Measurements from ENCODE around the gene KREMEN1.

Gene KREMEN1

DNA sequence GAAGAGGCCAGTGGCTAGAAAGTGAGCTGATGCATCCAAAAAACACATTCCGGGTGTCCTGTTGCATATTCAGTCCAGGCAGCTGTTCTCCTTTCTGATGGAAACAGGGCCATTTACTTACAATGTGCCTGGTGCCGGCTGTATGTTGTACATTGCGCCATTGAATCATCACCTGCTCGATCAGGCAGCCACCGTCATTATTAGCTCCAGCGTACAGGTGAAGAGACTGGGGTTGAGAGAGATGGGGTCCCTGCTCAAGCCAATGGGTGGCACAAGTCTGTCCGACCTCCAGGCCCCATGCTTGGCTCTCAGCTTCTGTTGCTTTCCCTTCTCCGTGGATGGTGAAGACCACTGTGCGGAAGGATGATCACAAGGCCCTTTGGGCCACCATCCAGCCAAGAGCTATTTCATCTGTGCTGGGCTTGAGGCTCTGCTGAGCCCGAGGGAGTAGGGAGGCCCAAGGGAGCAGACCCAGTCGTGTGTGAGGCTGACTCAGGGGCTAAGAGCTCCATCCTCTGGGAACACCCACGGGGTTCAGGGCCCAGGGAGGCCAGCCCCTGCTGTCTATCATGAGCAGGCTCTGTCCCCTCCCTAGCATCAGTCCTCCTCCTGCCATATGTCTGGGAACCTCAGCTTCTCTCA lies 112.1 kb downstream of the KREMEN1 start:
- no peaks in the 10 kb centered on the region for H3K27me3 ChIP-seq (replicated peaks; ENCODE audit: control insufficient read depth, insufficient read depth, low read length, poor library complexity, severe bottlenecking)
- no peaks in the 10 kb centered on the region for H3K36me3 ChIP-seq (ENCODE audit: control insufficient read depth, insufficient read depth, low read length)
- H3K4me1 ChIP-seq (ENCODE audit: control insufficient read depth, insufficient read depth, low read length, poor library complexity, severe bottlenecking), result no peaks in the 10 kb centered on the region
- no peak overlapping the region for H3K4me3 ChIP-seq (ENCODE audit: insufficient read depth, low read depth, low read length, poor library complexity, severe bottlenecking)
- no peaks in the 10 kb centered on the region for H3K9me3 ChIP-seq (ENCODE audit: control insufficient read depth, low read length)
- H3K27ac ChIP-seq (ENCODE audit: insufficient read depth, low read length, poor library complexity, severe bottlenecking), result no peak overlapping the region
- no peak for DNase-seq

DNA sequence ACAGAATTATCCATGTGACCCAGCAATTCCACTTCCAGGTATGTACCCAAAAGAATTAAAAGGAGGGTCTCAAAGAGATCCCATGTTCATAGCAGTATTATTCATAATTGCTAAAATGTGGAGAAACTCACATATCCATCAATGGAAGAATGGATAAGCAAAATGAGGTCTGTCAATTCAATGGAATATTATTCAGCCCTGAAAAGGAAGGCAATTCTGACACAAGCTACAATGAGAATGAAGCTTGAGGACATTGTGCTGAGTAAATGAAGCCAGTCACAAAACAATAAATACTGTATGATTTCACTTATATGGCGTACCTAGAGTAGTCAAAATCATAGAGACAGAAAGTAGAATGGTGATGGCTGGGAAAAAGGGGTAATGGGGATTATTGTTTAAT lies 113.5 kb downstream of the KREMEN1 start:
- no peak for DNase-seq
- H3K27me3 ChIP-seq (replicated peaks; ENCODE audit: control insufficient read depth, insufficient read depth, low read length, poor library complexity, severe bottlenecking), result no peaks in the 10 kb centered on the region
- no peaks in the 10 kb centered on the region for H3K9me3 ChIP-seq (ENCODE audit: control insufficient read depth, low read length)
- no peaks in the 10 kb centered on the region for H3K36me3 ChIP-seq (ENCODE audit: control insufficient read depth, insufficient read depth, low read length)
- H3K27ac ChIP-seq (ENCODE audit: insufficient read depth, low read length, poor library complexity, severe bottlenecking), result no peak overlapping the region
- H3K4me3 ChIP-seq (ENCODE audit: insufficient read depth, low read depth, low read length, poor library complexity, severe bottlenecking), result no peak overlapping the region
- no peaks in the 10 kb centered on the region for H3K4me1 ChIP-seq (ENCODE audit: control insufficient read depth, insufficient read depth, low read length, poor library complexity, severe bottlenecking)

DNA sequence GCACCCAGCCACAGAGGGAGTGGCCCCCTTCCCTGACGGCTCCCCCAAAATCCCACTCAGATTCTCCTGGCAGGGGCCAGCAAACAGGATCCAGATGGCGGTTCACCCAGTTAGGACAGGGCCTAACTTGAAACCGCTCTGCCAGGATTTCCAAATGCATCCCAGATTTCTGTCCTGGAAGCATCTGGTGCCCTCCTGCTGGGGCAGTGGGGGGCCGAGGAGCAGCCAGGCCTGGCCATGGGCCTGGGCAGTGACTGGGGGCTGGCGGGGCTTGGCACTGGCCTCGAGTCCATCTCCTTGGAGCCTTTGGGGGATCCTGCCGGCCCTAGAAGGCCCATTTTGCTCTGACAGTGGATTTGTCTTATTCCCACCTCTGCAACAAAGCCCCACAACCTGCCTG lies 115.0 kb downstream of the KREMEN1 start:
- no peak for DNase-seq
- Histone ChIP-seq H3K4me3 (ENCODE audit: insufficient read depth, low read depth, low read length, poor library complexity, severe bottlenecking) (no peak overlapping the region), H3K27me3 (replicated peaks; ENCODE audit: control insufficient read depth, insufficient read depth, low read length, poor library complexity, severe bottlenecking) (no peaks in the 10 kb centered on the region)

DNA sequence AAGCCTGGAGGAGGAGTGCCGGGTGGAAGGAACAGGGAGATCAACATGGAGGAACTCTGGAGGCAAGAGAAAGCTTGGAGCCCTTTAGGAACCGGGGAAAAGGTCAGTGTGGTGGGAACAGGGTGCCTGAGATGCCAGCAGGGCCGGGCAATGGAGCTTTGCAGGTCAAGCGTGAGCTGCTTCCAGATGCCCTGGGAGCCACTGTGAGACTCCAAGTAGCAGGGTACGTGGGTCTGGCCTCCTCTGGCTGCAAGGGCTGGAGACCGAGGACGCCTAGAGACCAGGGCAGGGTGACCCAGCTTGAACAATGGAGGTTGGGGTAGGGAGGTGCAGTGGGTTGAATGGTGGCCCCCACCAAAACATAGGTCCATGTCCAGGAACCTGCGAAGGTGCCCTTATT lies 117.2 kb downstream of the KREMEN1 start:
- Histone ChIP-seq H3K27ac (ENCODE audit: insufficient read depth, low read length, poor library complexity, severe bottlenecking) (no peak overlapping the region), H3K4me1 (ENCODE audit: control insufficient read depth, insufficient read depth, low read length, poor library complexity, severe bottlenecking) (no peaks in the 10 kb centered on the region), H3K9me3 (ENCODE audit: control insufficient read depth, low read length) (no peaks in the 10 kb centered on the region), H3K4me3 (ENCODE audit: insufficient read depth, low read depth, low read length, poor library complexity, severe bottlenecking) (no peak overlapping the region), H3K36me3 (ENCODE audit: control insufficient read depth, insufficient read depth, low read length) (no peaks in the 10 kb centered on the region), H3K27me3 (replicated peaks; ENCODE audit: control insufficient read depth, insufficient read depth, low read length, poor library complexity, severe bottlenecking) (no peaks in the 10 kb centered on the region)
- no peak for DNase-seq

More for the DNA sequence above, 115.0 kb downstream of the KREMEN1 start:
- H3K4me1 ChIP-seq (ENCODE audit: control insufficient read depth, insufficient read depth, low read length, poor library complexity, severe bottlenecking), result no peaks in the 10 kb centered on the region
- H3K27ac ChIP-seq (ENCODE audit: insufficient read depth, low read length, poor library complexity, severe bottlenecking), result no peak overlapping the region
- H3K9me3 ChIP-seq (ENCODE audit: control insufficient read depth, low read length), result no peaks in the 10 kb centered on the region
- H3K36me3 ChIP-seq (ENCODE audit: control insufficient read depth, insufficient read depth, low read length), result no peaks in the 10 kb centered on the region

DNA sequence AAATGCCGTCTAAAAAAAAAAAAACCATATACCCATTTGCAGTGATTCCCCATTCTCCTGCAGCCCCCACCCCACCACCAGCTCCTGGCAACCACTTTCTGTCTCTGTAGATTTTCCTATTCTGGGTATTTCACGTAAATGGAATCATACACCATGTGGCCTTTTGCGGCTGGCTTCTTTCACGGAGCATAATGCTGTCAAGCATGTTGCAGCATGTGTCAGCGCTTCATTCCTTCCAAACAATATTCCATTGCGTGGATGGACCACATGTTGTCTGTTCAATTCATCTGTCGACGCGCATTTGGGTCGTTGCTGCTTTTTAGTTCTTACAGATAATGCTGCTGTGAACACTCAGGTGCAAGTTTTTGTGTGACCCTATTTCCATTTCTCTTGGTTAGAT lies 118.1 kb downstream of the KREMEN1 start:
- H3K4me3 ChIP-seq (ENCODE audit: insufficient read depth, low read depth, low read length, poor library complexity, severe bottlenecking), result no peak overlapping the region
- no peak overlapping the region for H3K27ac ChIP-seq (ENCODE audit: insufficient read depth, low read length, poor library complexity, severe bottlenecking)
- H3K27me3 ChIP-seq (replicated peaks; ENCODE audit: control insufficient read depth, insufficient read depth, low read length, poor library complexity, severe bottlenecking), result no peaks in the 10 kb centered on the region
- H3K9me3 ChIP-seq (ENCODE audit: control insufficient read depth, low read length), result no peaks in the 10 kb centered on the region
- H3K4me1 ChIP-seq (ENCODE audit: control insufficient read depth, insufficient read depth, low read length, poor library complexity, severe bottlenecking), result no peaks in the 10 kb centered on the region
- H3K36me3 ChIP-seq (ENCODE audit: control insufficient read depth, insufficient read depth, low read length), result no peaks in the 10 kb centered on the region
- DNase-seq, result no peak

DNA sequence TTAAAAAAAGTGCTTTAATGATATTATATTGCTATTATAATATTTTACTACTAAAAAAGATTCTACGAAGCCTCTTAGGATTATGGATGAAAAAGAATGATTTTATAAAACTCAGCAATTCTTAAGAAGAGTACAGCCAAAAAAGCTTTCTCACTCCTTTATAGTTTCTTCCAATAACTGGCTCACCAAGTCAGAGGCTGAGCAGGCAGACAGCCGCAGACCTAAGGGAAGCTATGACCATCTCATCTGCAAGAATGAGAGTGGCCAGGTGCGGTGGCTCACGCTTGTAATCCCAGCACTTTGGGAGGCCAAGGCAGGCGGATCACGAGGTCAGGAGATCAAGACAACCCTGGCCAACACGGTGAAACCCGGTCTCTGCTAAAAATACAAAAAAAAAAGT lies 120.2 kb downstream of the KREMEN1 start:
- no peak for DNase-seq
- H3K27ac ChIP-seq (ENCODE audit: insufficient read depth, low read length, poor library complexity, severe bottlenecking), result no peak overlapping the region
- no peaks in the 10 kb centered on the region for H3K9me3 ChIP-seq (ENCODE audit: control insufficient read depth, low read length)
- no peak overlapping the region for H3K4me3 ChIP-seq (ENCODE audit: insufficient read depth, low read depth, low read length, poor library complexity, severe bottlenecking)
- no peaks in the 10 kb centered on the region for H3K27me3 ChIP-seq (replicated peaks; ENCODE audit: control insufficient read depth, insufficient read depth, low read length, poor library complexity, severe bottlenecking)
- no peaks in the 10 kb centered on the region for H3K36me3 ChIP-seq (ENCODE audit: control insufficient read depth, insufficient read depth, low read length)
- no peaks in the 10 kb centered on the region for H3K4me1 ChIP-seq (ENCODE audit: control insufficient read depth, insufficient read depth, low read length, poor library complexity, severe bottlenecking)

DNA sequence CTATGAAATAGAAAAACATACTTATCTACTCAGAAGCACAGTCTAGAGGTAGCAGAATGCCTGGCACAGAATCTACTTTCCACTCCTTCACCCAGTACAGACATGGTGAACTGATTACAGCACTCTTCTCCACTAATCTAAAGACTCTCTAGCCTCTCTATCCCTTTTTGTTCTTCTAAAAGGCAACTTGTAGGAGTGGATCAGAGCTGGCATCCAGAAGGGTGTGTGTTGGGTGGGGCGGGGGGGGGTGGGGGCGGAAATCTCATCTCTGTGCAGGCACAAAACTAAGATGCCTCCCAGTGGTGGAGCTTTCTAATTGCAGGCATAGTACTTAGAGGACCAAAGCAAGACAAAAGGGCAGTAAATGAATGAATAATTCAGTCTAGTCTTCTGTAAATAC lies 121.3 kb downstream of the KREMEN1 start:
- DNase-seq, result no peak
- Histone ChIP-seq H3K36me3 (ENCODE audit: control insufficient read depth, insufficient read depth, low read length) (no peaks in the 10 kb centered on the region), H3K27me3 (replicated peaks; ENCODE audit: control insufficient read depth, insufficient read depth, low read length, poor library complexity, severe bottlenecking) (no peaks in the 10 kb centered on the region), H3K9me3 (ENCODE audit: control insufficient read depth, low read length) (no peaks in the 10 kb centered on the region), H3K4me3 (ENCODE audit: insufficient read depth, low read depth, low read length, poor library complexity, severe bottlenecking) (no peak overlapping the region), H3K4me1 (ENCODE audit: control insufficient read depth, insufficient read depth, low read length, poor library complexity, severe bottlenecking) (no peaks in the 10 kb centered on the region), H3K27ac (ENCODE audit: insufficient read depth, low read length, poor library complexity, severe bottlenecking) (no peak overlapping the region)

DNA sequence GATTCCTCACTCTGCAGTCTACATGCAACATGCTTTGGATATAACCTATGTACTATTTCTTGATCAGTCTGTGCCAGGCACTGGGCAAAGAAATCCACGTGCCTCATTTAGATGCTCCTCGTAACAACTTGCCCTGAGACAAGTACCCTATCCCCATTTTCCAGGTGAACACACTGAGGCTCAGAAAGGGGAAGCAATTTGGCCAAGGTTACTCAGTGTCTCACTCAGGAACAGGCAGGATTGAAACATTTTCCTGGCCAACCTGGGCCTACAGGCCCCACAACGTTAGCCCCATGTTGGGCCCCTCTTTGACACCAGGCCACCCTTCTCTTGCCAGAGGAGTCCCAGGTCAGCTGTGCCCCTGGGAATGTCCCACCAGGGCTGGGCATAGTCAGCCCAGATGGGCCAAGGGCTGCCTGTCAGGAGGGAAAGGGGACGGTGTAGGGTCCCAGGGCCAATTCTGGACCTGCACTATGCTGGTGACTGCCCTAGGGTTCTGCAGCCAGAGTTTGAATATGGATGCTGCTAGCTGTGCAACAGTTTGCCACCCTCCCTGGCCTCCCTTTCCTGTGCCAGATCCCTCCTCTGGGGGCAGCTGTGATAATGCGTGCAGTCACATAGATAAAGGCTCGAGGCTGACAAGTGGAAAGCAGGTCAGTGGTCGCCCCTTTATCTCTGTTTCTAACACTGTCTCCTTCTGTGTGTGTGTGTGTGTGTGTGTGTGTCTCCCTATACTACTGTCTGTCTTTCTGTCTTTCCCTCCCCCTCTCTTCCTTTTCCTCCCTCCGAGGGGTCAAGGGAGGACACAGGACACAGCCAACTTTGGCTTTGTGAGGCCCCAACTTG lies 122.5 kb downstream of the KREMEN1 start:
- no peaks in the 10 kb centered on the region for H3K36me3 ChIP-seq (ENCODE audit: control insufficient read depth, insufficient read depth, low read length)
- no peak for DNase-seq
- no peak overlapping the region for H3K27ac ChIP-seq (ENCODE audit: insufficient read depth, low read length, poor library complexity, severe bottlenecking)
- no peaks in the 10 kb centered on the region for H3K4me1 ChIP-seq (ENCODE audit: control insufficient read depth, insufficient read depth, low read length, poor library complexity, severe bottlenecking)
- H3K9me3 ChIP-seq (ENCODE audit: control insufficient read depth, low read length), result no peaks in the 10 kb centered on the region
- H3K4me3 ChIP-seq (ENCODE audit: insufficient read depth, low read depth, low read length, poor library complexity, severe bottlenecking), result no peak overlapping the region
- no peaks in the 10 kb centered on the region for H3K27me3 ChIP-seq (replicated peaks; ENCODE audit: control insufficient read depth, insufficient read depth, low read length, poor library complexity, severe bottlenecking)

DNA sequence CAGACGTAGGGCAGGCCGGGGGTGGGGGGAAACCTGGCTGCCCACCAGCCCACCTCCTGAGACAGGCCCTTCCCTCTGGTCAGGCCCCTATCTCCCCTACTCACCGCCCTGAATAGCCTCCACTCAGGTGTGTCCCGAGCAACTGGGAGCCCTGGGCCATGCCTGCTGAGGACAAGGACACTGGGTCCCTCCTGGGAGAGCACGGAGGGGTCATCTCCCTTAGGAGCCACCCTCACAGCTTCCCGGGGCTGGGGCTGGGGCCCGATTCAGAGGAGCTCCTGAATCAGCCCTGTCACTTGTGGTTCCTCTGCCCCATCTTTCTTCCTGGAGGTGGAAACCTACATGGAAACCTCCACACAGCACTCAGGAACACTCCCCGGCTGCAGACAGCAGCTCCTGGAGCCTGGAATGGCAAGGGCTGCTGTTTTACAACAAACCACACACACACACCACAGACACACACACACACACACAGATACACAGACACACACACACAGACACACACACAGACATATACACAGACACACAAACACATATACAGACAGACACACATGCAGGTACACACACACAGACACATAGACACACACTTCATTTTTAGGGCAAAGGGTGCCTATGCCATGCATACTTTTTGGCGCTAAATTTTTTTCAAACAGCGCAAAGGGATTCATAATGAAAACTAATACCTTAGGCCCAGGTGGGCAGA lies 123.3 kb downstream of the KREMEN1 start:
- no peak overlapping the region for H3K27ac ChIP-seq (ENCODE audit: insufficient read depth, low read length, poor library complexity, severe bottlenecking)

DNA sequence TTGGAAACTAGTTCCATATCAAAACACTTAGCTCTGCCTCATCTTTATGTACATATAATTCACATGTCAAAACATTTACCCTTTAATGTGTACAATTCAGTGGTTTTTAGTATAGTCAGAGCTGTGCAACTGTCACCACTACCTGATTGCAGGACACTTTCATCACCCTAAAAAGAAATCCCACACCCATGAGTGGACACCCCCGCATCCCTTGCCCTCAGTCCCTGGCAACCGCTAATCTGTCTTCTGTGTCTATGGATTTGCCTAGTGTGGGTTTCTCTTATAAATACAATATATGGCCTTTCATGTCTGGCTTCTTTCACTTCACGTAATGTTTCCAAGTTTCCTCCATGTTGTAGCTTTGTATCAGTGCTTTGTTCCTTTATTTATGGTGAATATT lies 124.3 kb downstream of the KREMEN1 start:
- H3K4me3 ChIP-seq (ENCODE audit: insufficient read depth, low read depth, low read length, poor library complexity, severe bottlenecking), result no peak overlapping the region
- H3K9me3 ChIP-seq (ENCODE audit: control insufficient read depth, low read length), result no peaks in the 10 kb centered on the region
- H3K27me3 ChIP-seq (replicated peaks; ENCODE audit: control insufficient read depth, insufficient read depth, low read length, poor library complexity, severe bottlenecking), result no peaks in the 10 kb centered on the region
- no peak for DNase-seq
- H3K27ac ChIP-seq (ENCODE audit: insufficient read depth, low read length, poor library complexity, severe bottlenecking), result no peak overlapping the region
- H3K36me3 ChIP-seq (ENCODE audit: control insufficient read depth, insufficient read depth, low read length), result no peaks in the 10 kb centered on the region
- H3K4me1 ChIP-seq (ENCODE audit: control insufficient read depth, insufficient read depth, low read length, poor library complexity, severe bottlenecking), result peaks cover 4% of the 10 kb centered on the region

More for the DNA sequence above, 123.3 kb downstream of the KREMEN1 start:
- DNase-seq, result no peak
- H3K36me3 ChIP-seq (ENCODE audit: control insufficient read depth, insufficient read depth, low read length), result no peaks in the 10 kb centered on the region
- no peaks in the 10 kb centered on the region for H3K9me3 ChIP-seq (ENCODE audit: control insufficient read depth, low read length)
- H3K4me1 ChIP-seq (ENCODE audit: control insufficient read depth, insufficient read depth, low read length, poor library complexity, severe bottlenecking), result no peaks in the 10 kb centered on the region
- no peak overlapping the region for H3K4me3 ChIP-seq (ENCODE audit: insufficient read depth, low read depth, low read length, poor library complexity, severe bottlenecking)
- H3K27me3 ChIP-seq (replicated peaks; ENCODE audit: control insufficient read depth, insufficient read depth, low read length, poor library complexity, severe bottlenecking), result no peaks in the 10 kb centered on the region

Data from effector memory CD4-positive, alpha-beta T cell (primary cell).